HCT116 (cell line): Measurements from ENCODE around the gene PDIK1L. TPM values are rescaled to one million over a fixed set of nuclear protein-coding genes. Genes with fewer than 3 reads are reported as not detected.

Experiments
- ATAC-seq: fragments of 200-7000 bp; cut with Tn5 transposase; 2 replicates; pipeline ENCODE4 v1.9.1; 2020; ENCODE audit warnings: mild to moderate bottlenecking, moderate library complexity
- BruUV-seq: library from RNA; stranded (reverse); fragments of 400-500 nt; replicated peaks from 2 replicates; lab custom pipeline; 2021; lab: Mats Ljungman, UMichigan
- CTCF ChIA-PET: fragments of 300-600 bp; sonication (Branson Sonifier 250); formaldehyde crosslinking; loops from one replicate; lab custom pipeline; 2021; ENCODE audit warnings: antibody characterized with exemption; lab: Charles Lee
- POLR2A ChIA-PET: fragments of 300-600, 350-600 bp; sonication (Branson Sonifier 250); formaldehyde crosslinking; loops from one replicate; lab custom pipeline; 2021; ENCODE audit warnings: antibody characterized with exemption; lab: Charles Lee
- RAD21 ChIA-PET, 2 experiments: fragments of 300-600 bp; sonication (Branson Sonifier 250); formaldehyde crosslinking; loops; one replicate each; lab custom pipeline; 2023; ENCODE audit warnings: low total read pairs in 2 of 2; ENCODE audit not compliant: uncharacterized antibody in 2 of 2, unreplicated experiment in 2 of 2, low non-redundant PET in 1 of 2; lab: Charles Lee
- DNase-seq: peaks from one replicate; pipeline ENCODE4 v3.0.0-alpha.2; 2010; ENCODE audit warnings: low read depth, low spot score
- H2AFZ ChIP-seq: fragments of 200-600 bp; shearing (Covaris generic), sonication (generic); 2 replicates; pipeline ENCODE4 v1.6.1; 2017; ENCODE audit warnings: low read depth, mixed run types, mixed read lengths, antibody characterized with exemption, low read length; ENCODE audit not compliant: poor library complexity, severe bottlenecking
- H3K27ac ChIP-seq: 2 replicates; pipeline ENCODE4 v1.5.1; 2012; ENCODE audit warnings: low read depth, low read length
- H3K27me3 ChIP-seq: fragments of 200-600 bp; sonication (generic); 2 replicates; pipeline ENCODE4 v1.6.1; 2016; ENCODE audit warnings: mixed run types, low read length, mixed read lengths; ENCODE audit not compliant: insufficient read depth
- H3K36me3 ChIP-seq, 2 experiments: fragments of 200-500 bp in 1 of 2; fragments of 200-600 bp in 1 of 2; sonication (Bioruptor generic) in 1 of 2; sonication (generic) in 1 of 2; 2 replicates each; pipeline versions ENCODE4 v1.5.1 to v1.6.1; 2014 to 2016; ENCODE audit warnings: low read length in 2 of 2, inconsistent platforms in 1 of 2, mixed read lengths in 1 of 2, mixed run types in 1 of 2; ENCODE audit not compliant: insufficient read depth in 2 of 2, control insufficient read depth in 1 of 2
- H3K4me1 ChIP-seq, 2 experiments: fragments of 200-600 bp in 1 of 2; sonication (generic) in 1 of 2; 2 replicates each; pipeline versions ENCODE4 v1.5.1 to v1.6.1; 2012 to 2017; ENCODE audit warnings: low read length in 2 of 2, inconsistent platforms in 1 of 2, mild to moderate bottlenecking in 1 of 2, mixed read lengths in 1 of 2, mixed run types in 1 of 2, moderate library complexity in 1 of 2; ENCODE audit not compliant: insufficient read depth in 2 of 2, control insufficient read depth in 1 of 2
- H3K4me2 ChIP-seq: fragments of 200-600 bp; sonication (generic); 2 replicates; pipeline ENCODE4 v1.6.1; 2017; ENCODE audit warnings: mixed run types, low read length, mixed read lengths
- H3K4me3 ChIP-seq, 2 experiments: fragments of 200-600 bp in 1 of 2; sonication (generic) in 1 of 2; replicated peaks in 1 of 2; 2 replicates each; pipeline ENCODE4 v1.5.1; 2011 to 2016; ENCODE audit warnings: low read length in 2 of 2, control low read depth in 1 of 2, low read depth in 1 of 2, mild to moderate bottlenecking in 1 of 2, mixed read lengths in 1 of 2, mixed run types in 1 of 2
- H3K79me2 ChIP-seq: fragments of 200-600 bp; sonication (generic); 2 replicates; pipeline ENCODE4 v1.6.1; 2017; ENCODE audit warnings: mild to moderate bottlenecking, mixed run types, low read length, moderate library complexity, mixed read lengths; ENCODE audit not compliant: insufficient read depth
- H3K9ac ChIP-seq: fragments of 200-600 bp; sonication (generic); 2 replicates; pipeline ENCODE4 v1.6.1; 2016; ENCODE audit warnings: low read length, mixed read lengths
- H3K9me2 ChIP-seq: fragments of 200-600 bp; sonication (generic), shearing (Covaris generic); 2 replicates; pipeline ENCODE4 v1.6.1; 2017; ENCODE audit warnings: mixed run types, mild to moderate bottlenecking, moderate library complexity; ENCODE audit not compliant: insufficient read depth
- H3K9me3 ChIP-seq, 2 experiments: fragments of 200-500 bp in 1 of 2; fragments of 200-600 bp in 1 of 2; sonication (Bioruptor generic) in 1 of 2; sonication (generic) in 1 of 2; 2 replicates each; pipeline ENCODE4 v1.6.1; 2014 to 2017; ENCODE audit warnings: low read length in 2 of 2, mixed read lengths in 2 of 2, inconsistent platforms in 1 of 2, low read depth in 1 of 2, mild to moderate bottlenecking in 1 of 2, mixed run types in 1 of 2, moderate library complexity in 1 of 2; ENCODE audit not compliant: control insufficient read depth in 1 of 2, insufficient read depth in 1 of 2
- H4K20me1 ChIP-seq: fragments of 200-600 bp; sonication (generic), shearing (Covaris generic); 2 replicates; pipeline ENCODE4 v1.6.1; 2017; ENCODE audit warnings: mixed run types, mild to moderate bottlenecking, moderate library complexity; ENCODE audit not compliant: insufficient read depth
- CBX3 ChIP-seq: IDR thresholded peaks from 2 replicates; pipeline ENCODE4 v1.6.1; 2012; ENCODE audit warnings: low read depth
- CEBPB ChIP-seq: IDR thresholded peaks from 2 replicates; pipeline ENCODE4 v1.6.1; 2012; ENCODE audit warnings: low read depth
- EGR1 ChIP-seq: IDR thresholded peaks from 2 replicates; pipeline ENCODE4 v1.6.1; 2012; ENCODE audit warnings: low read depth
- ELF1 ChIP-seq: IDR thresholded peaks from 2 replicates; pipeline ENCODE4 v1.6.1; 2012; ENCODE audit warnings: low read depth, borderline replicate concordance
- EZH2 ChIP-seq: fragments of 200-600 bp; sonication (generic); IDR thresholded peaks from 2 replicates; pipeline ENCODE4 v1.6.1; 2017; ENCODE audit warnings: antibody characterized with exemption, mixed run types
- EZH2phosphoT487 ChIP-seq: fragments of 200-600 bp; IDR thresholded peaks from 2 replicates; pipeline ENCODE4 v1.6.1; 2018; ENCODE audit warnings: antibody characterized with exemption, borderline replicate concordance
- FOSL1 ChIP-seq: IDR thresholded peaks from 2 replicates; pipeline ENCODE4 v1.6.1; 2012; ENCODE audit warnings: low read depth
- JUND ChIP-seq: IDR thresholded peaks from 2 replicates; pipeline ENCODE4 v1.6.1; 2012
- POLR2A ChIP-seq: IDR thresholded peaks from 2 replicates; pipeline ENCODE4 v1.7.0; 2011; ENCODE audit warnings: borderline replicate concordance; ENCODE audit not compliant: insufficient read depth, insufficient read length; ENCODE audit errors: extremely low read depth
- RAD21 ChIP-seq: IDR thresholded peaks from 2 replicates; pipeline ENCODE4 v1.6.1; 2012; ENCODE audit warnings: low read depth, mild to moderate bottlenecking
- SIN3A ChIP-seq: IDR thresholded peaks from 2 replicates; pipeline ENCODE4 v1.6.1; 2012; ENCODE audit warnings: low read depth
- SP1 ChIP-seq: IDR thresholded peaks from 2 replicates; pipeline ENCODE4 v1.6.1; 2012; ENCODE audit warnings: low read depth
- YY1 ChIP-seq: IDR thresholded peaks from 2 replicates; pipeline ENCODE4 v1.6.1; 2011; ENCODE audit warnings: low read length, low read depth, moderate library complexity, mild to moderate bottlenecking; ENCODE audit not compliant: insufficient replicate concordance; ENCODE audit errors: extremely low read depth
- ZFX ChIP-seq: fragments of 450-650 bp; IDR thresholded peaks from 2 replicates; pipeline ENCODE4 v1.6.1; 2017
- ZNF274 ChIP-seq: fragments of 200-500 bp; sonication (Bioruptor generic); IDR thresholded peaks from 2 replicates; pipeline ENCODE4 v1.6.1; 2014; ENCODE audit warnings: mild to moderate bottlenecking, low read depth, low read length, inconsistent platforms
- intact Hi-C: fragments of 100-400 bp; cut with micrococcal nuclease; formaldehyde crosslinking; loops from 2 replicates; pipeline ENCODE4 v1.10.0; 2022
- total RNA-seq: library from RNA; stranded (reverse); gene quantifications from one replicate; pipeline ENCODE4 v1.2.1, GENCODE V29; 2021; ENCODE audit not compliant: unreplicated experiment
- TF ChIP-seq, protein P1 (sequence below): IDR thresholded peaks from 2 replicates; pipeline ENCODE4 v1.6.1; 2012; ENCODE audit warnings: low read depth
- TF ChIP-seq, protein P2 (sequence below): IDR thresholded peaks from 2 replicates; pipeline ENCODE4 v1.6.1; 2011; ENCODE audit warnings: mild to moderate bottlenecking, low read length, moderate library complexity; ENCODE audit not compliant: insufficient replicate concordance; ENCODE audit errors: extremely low read depth

Gene PDIK1L
- total RNA-seq, 1 experiment from 2014 or later: 8.8 TPM

DNA sequence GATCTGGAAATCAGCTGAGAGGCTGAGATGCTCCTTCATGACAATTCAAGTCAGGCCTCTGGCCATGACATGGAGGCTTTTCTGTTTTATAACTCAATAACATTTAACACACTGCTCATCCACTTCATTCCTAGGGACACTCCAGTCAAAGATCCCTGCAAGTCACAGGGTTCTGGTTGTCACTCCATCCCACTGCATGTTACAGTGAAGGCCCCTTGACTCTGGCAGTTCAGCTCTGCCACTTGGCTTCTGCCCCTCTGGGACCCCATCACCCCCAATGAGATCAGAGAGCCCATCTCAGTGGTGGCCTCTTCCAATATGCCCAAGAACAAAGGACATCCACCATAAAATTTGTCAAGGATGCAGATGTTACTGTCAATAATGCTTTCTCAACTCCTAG lies 37.3 kb downstream of the PDIK1L start:
- Histone ChIP-seq H3K4me3 (no peak overlapping the region), H3K27me3 (no peaks in the 10 kb centered on the region), H3K4me2 (no peak overlapping the region), H4K20me1 (no peaks in the 10 kb centered on the region), H3K36me3 (no peaks in the 10 kb centered on the region), H3K9me2 (no peaks in the 10 kb centered on the region), H3K9me3 (no peaks in the 10 kb centered on the region), H3K79me2 (no peaks in the 10 kb centered on the region), H3K27ac (no peak overlapping the region), H3K9ac (no peak overlapping the region), H2AFZ (no peak overlapping the region), H3K4me1 (peaks cover 0 to 11% of the 10 kb centered on the region in 2 experiments; a peak in 3 of 4 replicates)
- ChIA-PET RAD21 (no interaction called here), POLR2A (no interaction called here), CTCF (interaction anchor here (1.5 kb wide), 1 partner anchor 44 kb away, joined by 3 read pairs; no protein-coding TSS in a partner anchor)
- TF ChIP-seq FOSL1 (no peak), RAD21 (no peak), JUND (no peak), EGR1 (no peak), ZFX (no peak), EZH2 (no peak), YY1 (no peak), EZH2phosphoT487 (no peak), SP1 (no peak), ZNF274 (no peak), CBX3 (no peak), SIN3A (no peak), POLR2A (no peak), ELF1 (no peak), CEBPB (no peak)
- TF ChIP-seq, protein P1, sequence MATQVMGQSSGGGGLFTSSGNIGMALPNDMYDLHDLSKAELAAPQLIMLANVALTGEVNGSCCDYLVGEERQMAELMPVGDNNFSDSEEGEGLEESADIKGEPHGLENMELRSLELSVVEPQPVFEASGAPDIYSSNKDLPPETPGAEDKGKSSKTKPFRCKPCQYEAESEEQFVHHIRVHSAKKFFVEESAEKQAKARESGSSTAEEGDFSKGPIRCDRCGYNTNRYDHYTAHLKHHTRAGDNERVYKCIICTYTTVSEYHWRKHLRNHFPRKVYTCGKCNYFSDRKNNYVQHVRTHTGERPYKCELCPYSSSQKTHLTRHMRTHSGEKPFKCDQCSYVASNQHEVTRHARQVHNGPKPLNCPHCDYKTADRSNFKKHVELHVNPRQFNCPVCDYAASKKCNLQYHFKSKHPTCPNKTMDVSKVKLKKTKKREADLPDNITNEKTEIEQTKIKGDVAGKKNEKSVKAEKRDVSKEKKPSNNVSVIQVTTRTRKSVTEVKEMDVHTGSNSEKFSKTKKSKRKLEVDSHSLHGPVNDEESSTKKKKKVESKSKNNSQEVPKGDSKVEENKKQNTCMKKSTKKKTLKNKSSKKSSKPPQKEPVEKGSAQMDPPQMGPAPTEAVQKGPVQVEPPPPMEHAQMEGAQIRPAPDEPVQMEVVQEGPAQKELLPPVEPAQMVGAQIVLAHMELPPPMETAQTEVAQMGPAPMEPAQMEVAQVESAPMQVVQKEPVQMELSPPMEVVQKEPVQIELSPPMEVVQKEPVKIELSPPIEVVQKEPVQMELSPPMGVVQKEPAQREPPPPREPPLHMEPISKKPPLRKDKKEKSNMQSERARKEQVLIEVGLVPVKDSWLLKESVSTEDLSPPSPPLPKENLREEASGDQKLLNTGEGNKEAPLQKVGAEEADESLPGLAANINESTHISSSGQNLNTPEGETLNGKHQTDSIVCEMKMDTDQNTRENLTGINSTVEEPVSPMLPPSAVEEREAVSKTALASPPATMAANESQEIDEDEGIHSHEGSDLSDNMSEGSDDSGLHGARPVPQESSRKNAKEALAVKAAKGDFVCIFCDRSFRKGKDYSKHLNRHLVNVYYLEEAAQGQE: no peak
- TF ChIP-seq, protein P2, sequence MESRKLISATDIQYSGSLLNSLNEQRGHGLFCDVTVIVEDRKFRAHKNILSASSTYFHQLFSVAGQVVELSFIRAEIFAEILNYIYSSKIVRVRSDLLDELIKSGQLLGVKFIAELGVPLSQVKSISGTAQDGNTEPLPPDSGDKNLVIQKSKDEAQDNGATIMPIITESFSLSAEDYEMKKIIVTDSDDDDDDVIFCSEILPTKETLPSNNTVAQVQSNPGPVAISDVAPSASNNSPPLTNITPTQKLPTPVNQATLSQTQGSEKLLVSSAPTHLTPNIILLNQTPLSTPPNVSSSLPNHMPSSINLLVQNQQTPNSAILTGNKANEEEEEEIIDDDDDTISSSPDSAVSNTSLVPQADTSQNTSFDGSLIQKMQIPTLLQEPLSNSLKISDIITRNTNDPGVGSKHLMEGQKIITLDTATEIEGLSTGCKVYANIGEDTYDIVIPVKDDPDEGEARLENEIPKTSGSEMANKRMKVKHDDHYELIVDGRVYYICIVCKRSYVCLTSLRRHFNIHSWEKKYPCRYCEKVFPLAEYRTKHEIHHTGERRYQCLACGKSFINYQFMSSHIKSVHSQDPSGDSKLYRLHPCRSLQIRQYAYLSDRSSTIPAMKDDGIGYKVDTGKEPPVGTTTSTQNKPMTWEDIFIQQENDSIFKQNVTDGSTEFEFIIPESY: no peak
- DNase-seq (no peak), ATAC-seq (no peak)
- intact Hi-C loops: loop anchor here (10.0 kb wide), 1 partner anchor 254 kb away; no protein-coding TSS in a partner anchor
- BruUV-seq: no TSS peak
